Activated CD8-positive, alpha-beta T cell treated with anti-CD3 and anti-CD28 coated beads for 36 hours (primary cell): ENCODE results near the gene PAPPA2. TPM values are rescaled to one million over a fixed set of nuclear protein-coding genes. Genes with fewer than 3 reads are reported as not detected.

ENCODE experiments used
- ATAC-seq: fragments of 200-7000 bp; cut with Tn5 transposase; one replicate; pipeline ENCODE4 v1.10.0; 2021; ENCODE audit warnings: mild to moderate bottlenecking, moderate library complexity
- CTCF ChIA-PET: fragments of 350-600 bp; sonication (Branson Sonifier 250); formaldehyde crosslinking; loops from one replicate; lab custom pipeline; 2021; ENCODE audit warnings: antibody characterized with exemption; lab: Charles Lee
- POLR2A ChIA-PET: fragments of 350-600 bp; sonication (Branson Sonifier 250); formaldehyde crosslinking; loops from one replicate; lab custom pipeline; 2021; ENCODE audit warnings: antibody characterized with exemption; lab: Charles Lee
- DNase-seq: peaks from one replicate; pipeline ENCODE4 v3.0.0-alpha.2; 2020
- H3K27ac Mint-ChIP-seq: one replicate; pipeline ENCODE4 v1.8.0; 2021; ENCODE audit warnings: mild to moderate bottlenecking, mixed read lengths
- H3K27me3 Mint-ChIP-seq: one replicate; pipeline ENCODE4 v1.8.0; 2021; ENCODE audit warnings: mixed read lengths
- H3K36me3 Mint-ChIP-seq: one replicate; pipeline ENCODE4 v1.8.0; 2021; ENCODE audit warnings: low read depth, mixed read lengths
- H3K4me1 Mint-ChIP-seq: one replicate; pipeline ENCODE4 v1.8.0; 2021; ENCODE audit warnings: low read depth, mixed read lengths
- H3K4me3 Mint-ChIP-seq: one replicate; pipeline ENCODE4 v1.8.0; 2021; ENCODE audit warnings: mild to moderate bottlenecking, moderate library complexity, mixed read lengths
- H3K9me3 Mint-ChIP-seq: one replicate; pipeline ENCODE4 v1.8.0; 2021; ENCODE audit warnings: mixed read lengths
- CTCF ChIP-seq: fragments of 200-600 bp; IDR thresholded peaks from one replicate; pipeline ENCODE4 v1.8.0; 2022; ENCODE audit warnings: antibody characterized with exemption, mild to moderate bottlenecking
- intact Hi-C: fragments of 100-400 bp; cut with micrococcal nuclease; formaldehyde crosslinking; loops from one replicate; pipeline ENCODE4 v1.10.0; 2022
- total RNA-seq, 2 experiments: library from RNA; stranded (reverse); gene quantifications; one replicate each; pipeline ENCODE4 v1.2.3, GENCODE V29; 2021

PAPPA2 gene
- total RNA-seq, 2 experiments from 2014 or later = 0.07 to 0.13 TPM

GRCh38 chr1:176456795-176457194, 6.2 kb upstream of the PAPPA2 start:
- H3K27me3 Mint-ChIP-seq = no peaks in the 10 kb centered on the region
- H3K4me3 Mint-ChIP-seq = no peak overlapping the region
- no peak for DNase-seq
- peaks cover 3% of the 10 kb centered on the region for H3K9me3 Mint-ChIP-seq
- no peak overlapping the region for H3K27ac Mint-ChIP-seq
- H3K4me1 Mint-ChIP-seq = no peaks in the 10 kb centered on the region
- H3K36me3 Mint-ChIP-seq = no peaks in the 10 kb centered on the region
- intact Hi-C loops = no loop called here
- POLR2A ChIA-PET = no interaction called here
- CTCF ChIA-PET = no interaction called here
- no peak for TF ChIP-seq CTCF
- ATAC-seq = no peak

DNA sequence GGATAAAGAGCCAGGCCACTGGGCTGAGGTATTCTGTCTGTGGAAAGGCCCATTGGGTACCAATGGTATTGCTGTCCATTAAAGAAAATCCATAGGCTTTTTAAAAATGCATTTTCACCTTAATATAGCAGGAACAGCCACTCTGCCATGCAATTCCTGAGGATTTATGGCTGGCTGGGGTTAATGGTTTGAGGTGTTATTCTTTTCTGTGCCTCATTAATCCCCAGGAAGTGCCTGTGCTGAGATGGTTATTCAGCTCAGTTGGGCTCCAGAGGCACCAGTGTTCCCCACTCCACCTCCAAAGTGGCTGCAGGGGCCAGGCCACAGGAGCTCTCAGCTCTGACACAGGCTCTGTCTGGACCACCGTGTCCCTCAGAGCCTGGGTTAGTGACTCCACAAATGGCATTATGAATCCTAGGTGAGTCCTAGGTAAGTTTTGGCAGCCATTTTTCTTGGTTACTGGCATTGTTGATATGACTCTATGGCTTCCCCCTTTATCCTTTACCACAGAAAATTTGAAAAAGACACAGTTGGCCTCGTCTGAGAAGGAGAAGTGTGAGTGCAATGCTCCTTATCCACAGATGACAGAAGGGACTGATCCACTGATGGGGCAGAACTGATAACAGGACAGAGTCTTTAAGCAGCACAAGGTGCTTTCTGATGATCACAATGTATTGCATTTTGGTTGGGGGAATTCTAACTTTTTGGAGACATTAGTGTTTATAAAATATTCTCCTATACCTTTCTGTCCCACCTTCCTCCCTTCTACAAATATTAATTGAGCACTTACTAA, 2.2 kb upstream of the PAPPA2 start:
- no peak overlapping the region for H3K27ac Mint-ChIP-seq
- H3K4me3 Mint-ChIP-seq = no peak overlapping the region
- H3K9me3 Mint-ChIP-seq = no peaks in the 10 kb centered on the region
- POLR2A ChIA-PET = no interaction called here
- no peaks in the 10 kb centered on the region for H3K4me1 Mint-ChIP-seq
- H3K27me3 Mint-ChIP-seq = no peaks in the 10 kb centered on the region
- H3K36me3 Mint-ChIP-seq = no peaks in the 10 kb centered on the region
- CTCF ChIA-PET = no interaction called here
- TF ChIP-seq CTCF = no peak
- ATAC-seq (no peak), DNase-seq (no peak)
- intact Hi-C loops = no loop called here

DNA sequence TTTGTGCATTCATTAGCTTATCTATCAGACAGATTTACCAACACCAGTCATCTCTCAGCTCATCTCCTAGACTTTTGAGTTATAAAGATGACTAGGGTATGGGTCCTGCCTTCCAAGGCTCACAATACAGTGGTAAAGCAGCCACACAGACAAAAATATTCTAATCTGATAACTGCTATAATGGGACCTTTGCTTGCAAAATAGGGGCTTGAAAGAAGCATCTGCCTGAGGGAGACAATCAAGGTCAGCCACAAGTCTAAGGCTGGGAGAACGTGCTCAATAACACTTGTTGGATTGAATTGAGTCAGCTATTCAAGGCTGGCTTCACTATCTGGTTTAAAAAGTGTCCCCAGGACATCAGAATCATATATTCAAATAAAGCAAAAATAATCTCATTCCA, 1.4 kb upstream of the PAPPA2 start:
- Mint-ChIP-seq H3K4me1 (no peaks in the 10 kb centered on the region), H3K27me3 (no peaks in the 10 kb centered on the region), H3K9me3 (no peaks in the 10 kb centered on the region), H3K36me3 (no peaks in the 10 kb centered on the region), H3K4me3 (no peak overlapping the region), H3K27ac (no peak overlapping the region)
- intact Hi-C loops = no loop called here
- ChIA-PET CTCF (no interaction called here), POLR2A (no interaction called here)
- no peak for ATAC-seq
- TF ChIP-seq CTCF = no peak
- no peak for DNase-seq

DNA sequence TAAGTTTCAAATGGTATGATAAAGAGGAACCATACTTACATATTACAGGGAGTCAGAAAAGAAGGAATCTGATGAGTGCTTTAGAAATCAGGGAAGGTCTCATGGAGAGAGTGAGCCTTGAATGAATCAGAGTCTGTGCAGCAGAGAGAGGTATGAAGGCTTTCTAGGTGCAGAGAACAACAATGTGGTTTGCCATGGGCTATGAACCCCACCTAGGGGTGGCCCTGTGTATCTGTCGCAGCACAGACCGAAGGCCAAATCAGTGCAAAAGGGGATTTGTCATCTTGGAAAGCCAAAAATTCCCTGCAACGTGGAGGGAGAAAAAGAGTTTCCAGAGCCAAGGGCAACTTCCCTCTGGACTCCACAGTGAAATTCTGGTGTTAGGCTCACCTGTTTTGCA, 3.5 kb downstream of the PAPPA2 start:
- intact Hi-C loops = no loop called here
- DNase-seq = no peak
- ATAC-seq = no peak
- Mint-ChIP-seq H3K27ac (no peak overlapping the region), H3K4me1 (no peaks in the 10 kb centered on the region), H3K36me3 (no peaks in the 10 kb centered on the region), H3K9me3 (no peaks in the 10 kb centered on the region), H3K4me3 (no peak overlapping the region), H3K27me3 (peaks cover 1% of the 10 kb centered on the region)
- TF ChIP-seq CTCF = peak; percentile 19
- ChIA-PET POLR2A (no interaction called here), CTCF (no interaction called here)

- TF ChIP-seq CTCF = no peak
- H3K27me3 Mint-ChIP-seq = peaks cover 1% of the 10 kb centered on the region
- intact Hi-C loops = no loop called here
- H3K27ac Mint-ChIP-seq = no peak overlapping the region
- H3K4me1 Mint-ChIP-seq = no peaks in the 10 kb centered on the region
- DNase-seq = no peak
- H3K9me3 Mint-ChIP-seq = no peaks in the 10 kb centered on the region
- H3K4me3 Mint-ChIP-seq = no peak overlapping the region
- CTCF ChIA-PET = no interaction called here
- no peak for ATAC-seq
- H3K36me3 Mint-ChIP-seq = no peaks in the 10 kb centered on the region
- POLR2A ChIA-PET = no interaction called here
Observed at GRCh38 chr1:176469450-176470010, 6.6 kb downstream of the PAPPA2 start.
